GM13977 (cell line): ENCODE measurements around the gene PBX3.
"Not testable (repeated sequence)": the region's sequence is repeated elsewhere in the genome, so short reads cannot be mapped to it uniquely, and the experiment has no call there.

Experiments
- DNase-seq: peaks from one replicate; pipeline ENCODE4 v3.0.0; 2012; ENCODE audit warnings: low spot score
- in situ Hi-C: fragments of 300-500 bp; cut with MboI; formaldehyde crosslinking; loops from one replicate; pipeline ENCODE4 v1.12.0; 2022; ENCODE audit warnings: low sequenced_read_pairs, low pct_unique_long_range_greater_than_20kb, mixed read lengths, inconsistent platforms; ENCODE audit not compliant: unreplicated experiment
- TF ChIP-seq, protein P1 (sequence below): IDR thresholded peaks from 2 replicates; pipeline ENCODE4 v1.5.1; 2012; ENCODE audit warnings: mild to moderate bottlenecking, control low read depth; ENCODE audit not compliant: insufficient read depth; ENCODE audit errors: extremely low read depth, missing control alignments

PBX3 gene

GRCh38 chr9:125767349-125767748 lies 20.2 kb downstream of the PBX3 start:
- in situ Hi-C loops, result no loop called here
- TF ChIP-seq, protein P1, sequence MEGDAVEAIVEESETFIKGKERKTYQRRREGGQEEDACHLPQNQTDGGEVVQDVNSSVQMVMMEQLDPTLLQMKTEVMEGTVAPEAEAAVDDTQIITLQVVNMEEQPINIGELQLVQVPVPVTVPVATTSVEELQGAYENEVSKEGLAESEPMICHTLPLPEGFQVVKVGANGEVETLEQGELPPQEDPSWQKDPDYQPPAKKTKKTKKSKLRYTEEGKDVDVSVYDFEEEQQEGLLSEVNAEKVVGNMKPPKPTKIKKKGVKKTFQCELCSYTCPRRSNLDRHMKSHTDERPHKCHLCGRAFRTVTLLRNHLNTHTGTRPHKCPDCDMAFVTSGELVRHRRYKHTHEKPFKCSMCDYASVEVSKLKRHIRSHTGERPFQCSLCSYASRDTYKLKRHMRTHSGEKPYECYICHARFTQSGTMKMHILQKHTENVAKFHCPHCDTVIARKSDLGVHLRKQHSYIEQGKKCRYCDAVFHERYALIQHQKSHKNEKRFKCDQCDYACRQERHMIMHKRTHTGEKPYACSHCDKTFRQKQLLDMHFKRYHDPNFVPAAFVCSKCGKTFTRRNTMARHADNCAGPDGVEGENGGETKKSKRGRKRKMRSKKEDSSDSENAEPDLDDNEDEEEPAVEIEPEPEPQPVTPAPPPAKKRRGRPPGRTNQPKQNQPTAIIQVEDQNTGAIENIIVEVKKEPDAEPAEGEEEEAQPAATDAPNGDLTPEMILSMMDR, result no peak
- no peak for DNase-seq

GRCh38 chr9:125768803-125769202 lies 21.6 kb downstream of the PBX3 start:
- TF ChIP-seq, protein P1, result no peak
- no peak for DNase-seq
- in situ Hi-C loops, result no loop called here

DNA sequence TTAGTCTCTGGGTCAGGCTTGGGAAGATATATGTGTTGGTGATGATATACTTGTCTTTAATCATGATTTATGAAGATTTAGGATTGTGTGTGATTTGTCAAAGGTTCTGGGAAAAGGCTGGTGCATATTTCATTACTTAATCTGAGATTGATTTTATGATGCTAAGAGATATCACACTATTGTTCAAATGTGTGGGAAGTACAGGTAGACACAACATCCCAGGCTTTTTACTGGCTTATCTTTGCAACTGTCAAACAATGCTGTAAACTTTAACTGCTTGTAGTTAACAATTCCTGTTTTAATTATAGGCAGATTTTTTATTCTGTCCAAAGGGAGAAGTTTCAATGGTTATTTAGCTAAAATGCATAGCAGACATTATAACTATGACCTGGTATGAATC lies 23.9 kb downstream of the PBX3 start:
- in situ Hi-C loops, result no loop called here
- TF ChIP-seq, protein P1, result no peak
- DNase-seq, result no peak

DNA sequence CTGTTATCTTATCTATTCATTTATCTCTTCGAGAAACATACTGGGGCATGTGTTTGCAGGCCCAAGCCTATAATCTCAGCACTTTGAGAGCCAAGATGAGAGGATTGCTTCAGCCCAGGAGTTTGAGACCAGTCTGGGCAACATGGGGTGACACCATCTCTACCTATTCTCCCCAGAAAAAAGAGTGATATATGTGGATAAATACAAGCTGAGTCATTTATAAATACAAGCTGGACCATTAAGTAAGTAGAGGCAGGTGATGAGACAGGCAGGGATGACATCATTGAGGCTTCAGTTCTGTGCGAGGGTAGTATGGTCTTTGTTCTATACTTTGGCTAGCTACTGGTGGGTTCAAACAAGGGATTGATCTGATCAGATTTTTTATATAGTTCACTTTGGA lies 25.6 kb downstream of the PBX3 start:
- in situ Hi-C loops, result no loop called here
- no peak for DNase-seq
- TF ChIP-seq, protein P1, result no peak

GRCh38 chr9:125774106-125774505 lies 26.9 kb downstream of the PBX3 start:
- no peak for DNase-seq
- TF ChIP-seq, protein P1, result no peak
- in situ Hi-C loops, result no loop called here

DNA sequence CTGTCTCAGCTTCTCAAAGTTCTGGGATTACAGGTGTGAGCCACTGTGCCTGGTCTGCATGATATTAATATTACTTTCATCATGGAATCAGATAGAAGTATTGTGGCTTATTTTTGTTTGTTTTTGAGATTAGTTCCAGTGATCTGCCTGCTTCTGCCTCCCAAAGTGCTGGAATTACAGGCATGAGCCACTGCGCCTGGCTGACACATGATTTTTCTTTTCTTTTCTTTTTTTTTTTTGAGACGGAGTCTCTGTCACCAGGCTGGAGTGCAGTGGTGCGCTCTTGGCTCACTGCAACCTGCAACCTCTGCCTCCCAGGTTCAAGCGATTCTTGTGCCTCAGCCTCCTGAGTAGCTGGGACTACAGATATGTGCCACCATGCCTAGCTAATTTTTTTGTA lies 29.6 kb downstream of the PBX3 start:
- DNase-seq, in situ Hi-C loops: not testable (repeated sequence)

- DNase-seq, in situ Hi-C loops: not testable (repeated sequence)
Observed at GRCh38 chr9:125778538-125779219, 31.5 kb downstream of the PBX3 start.

DNA sequence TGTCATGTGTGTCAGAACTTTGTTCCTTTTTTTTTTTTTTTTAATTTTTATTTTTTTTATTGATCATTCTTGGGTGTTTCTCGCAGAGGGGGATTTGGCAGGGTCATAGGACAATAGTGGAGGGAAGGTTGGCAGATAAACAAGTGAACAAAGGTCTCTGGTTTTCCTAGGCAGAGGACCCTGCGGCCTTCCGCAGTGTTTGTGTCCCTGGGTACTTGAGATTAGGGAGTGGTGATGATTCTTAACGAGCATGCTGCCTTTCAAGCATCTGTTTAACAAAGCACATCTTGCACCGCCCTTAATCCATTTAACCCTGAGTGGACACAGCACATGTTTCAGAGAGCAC lies 32.0 kb downstream of the PBX3 start:
- in situ Hi-C loops, DNase-seq: not testable (repeated sequence)
